ENCODE data around the gene GPC5.

The GPC5 gene

DNA sequence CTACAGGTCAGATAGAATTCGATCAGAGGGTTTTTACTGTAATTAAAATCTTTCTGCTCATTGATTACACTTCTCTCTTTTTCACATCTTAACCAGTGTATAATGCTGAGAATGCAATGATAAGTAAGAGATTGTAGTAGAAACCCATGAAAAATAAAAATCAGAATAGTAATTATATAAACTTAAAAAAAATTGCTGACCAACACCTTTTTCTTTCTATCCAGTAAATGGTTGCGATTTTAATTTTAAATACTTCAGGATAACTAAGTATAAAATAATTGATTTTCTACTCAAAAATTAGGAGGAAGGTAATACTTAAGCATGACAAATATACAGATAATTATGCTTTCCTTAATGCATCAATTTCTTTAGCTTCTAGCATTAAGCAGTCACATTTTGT lies 917.6 kb downstream of the GPC5 start:
- no peak for TF ChIP-seq EP300 (IDR thresholded peaks at IDR 0.05; ENCODE audit: borderline replicate concordance)

DNA sequence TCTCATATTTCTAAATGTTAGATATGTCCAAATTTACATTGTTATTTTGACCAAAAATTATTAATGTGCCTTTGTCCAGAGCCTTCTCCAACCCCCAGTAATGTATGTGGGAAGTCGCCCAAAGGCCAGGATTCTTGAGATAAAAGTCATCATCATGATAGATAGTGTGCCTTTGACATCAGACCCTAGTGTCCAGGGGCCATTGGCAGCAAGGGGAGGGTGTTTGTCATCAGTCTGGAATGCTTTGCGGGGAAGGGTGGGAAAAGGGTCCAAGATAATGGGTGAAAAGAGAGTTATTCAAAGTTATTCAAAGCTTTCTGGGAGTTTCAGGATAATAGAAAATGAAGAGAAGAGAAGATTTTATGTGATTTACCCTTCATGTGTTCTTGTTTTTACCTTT lies 918.6 kb downstream of the GPC5 start:
- no peak for TF ChIP-seq ZBTB7A (IDR thresholded peaks at IDR 0.05; ENCODE audit: low read depth)
- TF ChIP-seq FOXM1 (IDR thresholded peaks at IDR 0.05; ENCODE audit: borderline replicate concordance, low read depth) = no peak
- no peak for TF ChIP-seq USF1 (IDR thresholded peaks at IDR 0.05)
- TF ChIP-seq TEAD4 (IDR thresholded peaks at IDR 0.05) = no peak
- no peak for TF ChIP-seq EGR1 (IDR thresholded peaks at IDR 0.05)
- TF ChIP-seq CEBPB (IDR thresholded peaks at IDR 0.05) = no peak
- no peak for TF ChIP-seq TCF12 (IDR thresholded peaks at IDR 0.05; ENCODE audit: low read depth)
- TF ChIP-seq, protein P1, sequence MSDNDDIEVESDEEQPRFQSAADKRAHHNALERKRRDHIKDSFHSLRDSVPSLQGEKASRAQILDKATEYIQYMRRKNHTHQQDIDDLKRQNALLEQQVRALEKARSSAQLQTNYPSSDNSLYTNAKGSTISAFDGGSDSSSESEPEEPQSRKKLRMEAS (IDR thresholded peaks at IDR 0.05) = no peak

DNA sequence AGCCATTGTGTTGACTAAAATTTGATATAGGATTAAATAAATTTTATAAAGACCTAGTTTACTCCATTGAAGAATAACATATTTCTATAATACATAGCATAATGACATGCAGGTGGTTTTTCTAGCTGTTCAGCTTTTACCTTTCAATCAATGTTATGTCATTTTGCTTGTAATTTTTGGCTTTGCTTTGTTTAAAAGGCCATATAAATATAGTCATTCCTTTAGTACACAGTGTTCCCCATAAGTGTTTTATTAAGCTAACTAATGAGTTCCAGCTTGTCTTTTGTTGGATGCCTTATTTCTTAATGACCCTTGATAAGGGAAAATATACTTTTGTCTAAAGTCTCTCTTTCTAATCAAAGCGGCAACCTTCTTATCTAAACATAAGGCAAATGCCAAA lies 921.9 kb downstream of the GPC5 start:
- TF ChIP-seq CREB1 (IDR thresholded peaks at IDR 0.05; ENCODE audit: low read depth) (no peak), USF1 (IDR thresholded peaks at IDR 0.05) (no peak), ZBTB7A (IDR thresholded peaks at IDR 0.05; ENCODE audit: low read depth) (no peak), TAF1 (IDR thresholded peaks at IDR 0.05; ENCODE audit: low read depth) (no peak)

DNA sequence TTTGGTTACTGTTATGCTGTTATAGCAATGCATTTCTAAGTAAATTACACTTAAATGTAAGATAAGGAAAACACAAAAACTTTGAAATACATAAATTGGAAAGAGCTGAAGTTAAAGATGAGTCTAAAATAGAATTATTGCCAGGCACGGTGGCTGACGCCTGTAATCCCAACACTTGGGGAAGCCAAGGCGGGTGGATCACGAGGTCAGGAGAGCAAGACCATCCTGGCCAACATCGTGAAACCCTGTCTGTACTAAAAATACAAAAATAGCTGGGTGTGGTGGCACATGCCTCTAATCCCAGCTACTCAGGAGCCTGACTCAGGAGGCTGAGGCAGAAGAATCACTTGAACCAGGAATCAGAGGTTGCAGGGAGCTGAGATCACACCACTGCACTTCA lies 922.8 kb downstream of the GPC5 start:
- TF ChIP-seq NFIC (IDR thresholded peaks at IDR 0.05) = no peak
- TF ChIP-seq RAD21 (IDR thresholded peaks at IDR 0.05; ENCODE audit: low read depth) = no peak
- no peak for TF ChIP-seq USF1 (IDR thresholded peaks at IDR 0.05)
- TF ChIP-seq FOXM1 (IDR thresholded peaks at IDR 0.05; ENCODE audit: borderline replicate concordance, low read depth) = no peak
- TF ChIP-seq EP300 (IDR thresholded peaks at IDR 0.05; ENCODE audit: borderline replicate concordance) = no peak
- no peak for TF ChIP-seq REST (IDR thresholded peaks at IDR 0.05; ENCODE audit: low read depth)
- TF ChIP-seq ZBTB7A (IDR thresholded peaks at IDR 0.05; ENCODE audit: low read depth) = no peak
- TF ChIP-seq CREB1 (IDR thresholded peaks at IDR 0.05; ENCODE audit: low read depth) = no peak
- TF ChIP-seq CEBPB (IDR thresholded peaks at IDR 0.05) = no peak
- TF ChIP-seq, protein P1 (IDR thresholded peaks at IDR 0.05) = no peak
- TF ChIP-seq TEAD4 (IDR thresholded peaks at IDR 0.05) = no peak
- no peak for TF ChIP-seq EGR1 (IDR thresholded peaks at IDR 0.05)
- TF ChIP-seq TCF12 (IDR thresholded peaks at IDR 0.05; ENCODE audit: low read depth) = no peak
- no peak for TF ChIP-seq TAF1 (IDR thresholded peaks at IDR 0.05; ENCODE audit: low read depth)
- TF ChIP-seq YY1 (IDR thresholded peaks at IDR 0.05; ENCODE audit: low read depth) = no peak

DNA sequence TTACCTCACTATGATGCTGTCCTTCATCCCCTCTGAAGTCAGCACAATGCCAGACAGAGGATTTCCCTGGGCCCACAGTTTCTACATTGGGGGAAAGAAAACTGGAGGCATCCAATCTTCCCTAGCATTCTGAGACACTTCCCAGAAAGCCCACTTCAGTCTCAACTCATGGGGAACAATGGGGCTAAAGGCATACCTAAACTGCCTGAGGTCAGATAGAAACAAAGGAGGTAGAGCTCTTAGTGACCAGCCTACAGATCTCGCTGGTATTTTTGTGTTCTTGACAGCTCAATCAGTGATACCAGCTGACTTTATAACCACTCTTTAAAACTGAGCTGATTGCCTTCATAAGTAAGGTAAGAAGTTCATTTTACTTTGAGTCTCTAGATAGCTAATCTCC lies 947.2 kb downstream of the GPC5 start:
- TF ChIP-seq TEAD4 (IDR thresholded peaks at IDR 0.05) (no peak), ZBTB7A (IDR thresholded peaks at IDR 0.05; ENCODE audit: low read depth) (no peak), CEBPB (IDR thresholded peaks at IDR 0.05) (no peak), RAD21 (IDR thresholded peaks at IDR 0.05; ENCODE audit: low read depth) (no peak), CREB1 (IDR thresholded peaks at IDR 0.05; ENCODE audit: low read depth) (no peak), TAF1 (IDR thresholded peaks at IDR 0.05; ENCODE audit: low read depth) (no peak), EGR1 (IDR thresholded peaks at IDR 0.05) (no peak), REST (IDR thresholded peaks at IDR 0.05; ENCODE audit: low read depth) (no peak), USF1 (IDR thresholded peaks at IDR 0.05) (no peak), TCF12 (IDR thresholded peaks at IDR 0.05; ENCODE audit: low read depth) (no peak), FOXM1 (IDR thresholded peaks at IDR 0.05; ENCODE audit: borderline replicate concordance, low read depth) (no peak), YY1 (IDR thresholded peaks at IDR 0.05; ENCODE audit: low read depth) (no peak), EP300 (IDR thresholded peaks at IDR 0.05; ENCODE audit: borderline replicate concordance) (no peak), NFIC (IDR thresholded peaks at IDR 0.05) (no peak)
- TF ChIP-seq, protein P1 (IDR thresholded peaks at IDR 0.05) = no peak
